HG03565 (cell line): ENCODE results near the gene STAMBPL1.
"Not testable (repeated sequence)": the region's sequence is repeated elsewhere in the genome, so short reads cannot be mapped to it uniquely, and the experiment has no call there.

Experiments
- ATAC-seq: cut with Tn5 transposase; IDR thresholded peaks from one replicate; pipeline ENCODE4 v1.9.1; 2021; ENCODE audit warnings: mild to moderate bottlenecking, moderate library complexity; ENCODE audit not compliant: unreplicated experiment

STAMBPL1 gene

GRCh38 chr10:88854684-88855083 is 25.4 kb upstream of the STAMBPL1 start:
- no peak for ATAC-seq

GRCh38 chr10:88857831-88858230 is 22.2 kb upstream of the STAMBPL1 start:
- no peak for ATAC-seq

GRCh38 chr10:88858491-88858890 is 21.6 kb upstream of the STAMBPL1 start:
- no peak for ATAC-seq

- ATAC-seq: no peak
These were observed 19.0 kb upstream of the STAMBPL1 start for GRCh38 chr10:88861036-88861435.

- ATAC-seq: no peak
These were observed 14.7 kb upstream of the STAMBPL1 start for GRCh38 chr10:88865281-88865876.

GRCh38 chr10:88866454-88866853 is 13.6 kb upstream of the STAMBPL1 start:
- no peak for ATAC-seq

- ATAC-seq: no peak
These were observed 10.0 kb upstream of the STAMBPL1 start for GRCh38 chr10:88870089-88870488.

GRCh38 chr10:88873757-88874156 is 6.3 kb upstream of the STAMBPL1 start:
- ATAC-seq: no peak

- no peak for ATAC-seq
These were observed 5.8 kb upstream of the STAMBPL1 start for GRCh38 chr10:88874281-88874680.

GRCh38 chr10:88875081-88875480 is 5.0 kb upstream of the STAMBPL1 start:
- ATAC-seq: no peak

GRCh38 chr10:88877298-88877697 is 2.7 kb upstream of the STAMBPL1 start:
- no peak for ATAC-seq

- ATAC-seq: peak; percentile 51
These were observed 434 bp downstream of the STAMBPL1 start for GRCh38 chr10:88880282-88881076.

- no peak for ATAC-seq
These were observed 1.3 kb downstream of the STAMBPL1 start for GRCh38 chr10:88881320-88881719.

GRCh38 chr10:88881922-88882645 is 2.0 kb downstream of the STAMBPL1 start:
- ATAC-seq: no peak

GRCh38 chr10:88882646-88883447 is 2.8 kb downstream of the STAMBPL1 start:
- not testable (repeated sequence) for ATAC-seq

GRCh38 chr10:88883448-88883809 is 3.4 kb downstream of the STAMBPL1 start:
- no peak for ATAC-seq

- peak; percentile 39 for ATAC-seq
These were observed 6.5 kb downstream of the STAMBPL1 start for GRCh38 chr10:88886557-88886956.

GRCh38 chr10:88888810-88889445 is 8.9 kb downstream of the STAMBPL1 start:
- ATAC-seq: no peak

GRCh38 chr10:88889559-88890337 is 9.7 kb downstream of the STAMBPL1 start:
- ATAC-seq: peak; percentile 47
